Panc1 (cell line): ENCODE results near the gene DNM1.

Source experiments
- CTCF ChIP-seq: fragments of 450-650 bp; IDR thresholded peaks from 2 replicates; pipeline ENCODE4 v1.5.1; 2017; ENCODE audit warnings: mild to moderate bottlenecking
- POLR2AphosphoS5 ChIP-seq: IDR thresholded peaks from 2 replicates; pipeline ENCODE4 v1.6.1; 2012; ENCODE audit warnings: mild to moderate bottlenecking, low read depth, low read length, moderate library complexity
- REST ChIP-seq, 2 experiments: IDR thresholded peaks; 2 replicates each; pipeline ENCODE4 v1.6.1; 2011 to 2012; ENCODE audit warnings: low read depth in 2 of 2, control low read depth in 1 of 2, low read length in 1 of 2, mild to moderate bottlenecking in 1 of 2, moderate library complexity in 1 of 2; ENCODE audit not compliant: insufficient read depth in 1 of 2
- TCF7L2 ChIP-seq: IDR thresholded peaks from 2 replicates; pipeline ENCODE4 v1.6.1; 2011; ENCODE audit warnings: mild to moderate bottlenecking, low read depth, low read length, inconsistent platforms

- peak; percentile 90 for TF ChIP-seq CTCF
- no peak for TF ChIP-seq POLR2AphosphoS5
- no peak for TF ChIP-seq REST (IDR thresholded peaks at IDR 0.05; ENCODE audit: insufficient read depth in 1 of 2, low read depth in 2 of 2, low read length in 1 of 2)
- no peak for TF ChIP-seq TCF7L2
Measured at GRCh38 chr9:128254855-128255759, 51.9 kb downstream of the DNM1 start.
